DOHH2 (cell line): Measurements from ENCODE around the gene MAPK6.

Source experiments
- H3F3A ChIP-seq: fragments of 200-600 bp; sonication (generic), shearing (Covaris generic); 2 replicates; pipeline ENCODE4 v1.6.0; 2016; ENCODE audit warnings: antibody characterized with exemption, mild to moderate bottlenecking; ENCODE audit not compliant: control insufficient read depth, insufficient read depth
- H3K27ac ChIP-seq: fragments of 200-600 bp; sonication (generic); 2 replicates; pipeline ENCODE4 v1.5.1; 2014; ENCODE audit warnings: low read depth, mild to moderate bottlenecking, low read length, moderate library complexity
- H3K27me3 ChIP-seq: fragments of 200-600 bp; sonication (generic); 2 replicates; pipeline ENCODE4 v1.6.1; 2014; ENCODE audit warnings: mild to moderate bottlenecking, low read length, mixed read lengths; ENCODE audit not compliant: control insufficient read depth
- H3K36me3 ChIP-seq: fragments of 200-600 bp; sonication (generic); 2 replicates; pipeline ENCODE4 v1.6.1; 2014; ENCODE audit warnings: mild to moderate bottlenecking, low read length, moderate library complexity, mixed read lengths; ENCODE audit not compliant: control insufficient read depth
- H3K4me1 ChIP-seq: fragments of 200-600 bp; sonication (generic); 2 replicates; pipeline ENCODE4 v1.6.1; 2014; ENCODE audit warnings: mild to moderate bottlenecking, low read length, mixed read lengths; ENCODE audit not compliant: control insufficient read depth
- H3K4me2 ChIP-seq: fragments of 200-600 bp; sonication (generic); 2 replicates; pipeline ENCODE4 v1.6.0; 2014; ENCODE audit warnings: mild to moderate bottlenecking, low read length, moderate library complexity
- H3K4me3 ChIP-seq: fragments of 200-600 bp; sonication (generic); 2 replicates; pipeline ENCODE4 v1.5.1; 2014; ENCODE audit warnings: mild to moderate bottlenecking, low read length, mixed read lengths
- H3K79me2 ChIP-seq: fragments of 200-600 bp; sonication (generic); 2 replicates; pipeline ENCODE4 v1.6.1; 2014; ENCODE audit warnings: mild to moderate bottlenecking, low read length, mixed read lengths; ENCODE audit not compliant: control insufficient read depth
- H3K9me2 ChIP-seq: fragments of 200-600 bp; sonication (generic); replicated peaks from 2 replicates; pipeline ENCODE4 v1.6.1; 2014; ENCODE audit warnings: mild to moderate bottlenecking, low read length, mixed read lengths; ENCODE audit not compliant: control insufficient read depth
- H3K9me3 ChIP-seq: fragments of 200-600 bp; sonication (generic); 2 replicates; pipeline ENCODE4 v1.6.1; 2014; ENCODE audit warnings: antibody characterized with exemption, low read length, mixed read lengths; ENCODE audit not compliant: control insufficient read depth, insufficient read depth
- H4K20me1 ChIP-seq: fragments of 200-600 bp; sonication (generic); 2 replicates; pipeline ENCODE4 v1.6.0; 2014; ENCODE audit warnings: low read depth, mild to moderate bottlenecking, antibody characterized with exemption, low read length, moderate library complexity; ENCODE audit not compliant: control insufficient read depth, insufficient read depth
- EZH2phosphoT487 ChIP-seq: fragments of 200-600 bp; sonication (generic); IDR thresholded peaks from 2 replicates; pipeline ENCODE4 v1.6.1; 2017; ENCODE audit warnings: borderline replicate concordance, mild to moderate bottlenecking, antibody characterized with exemption, low read length, moderate library complexity, mixed read lengths
- TF ChIP-seq, protein P1 (sequence below): fragments of 200-600 bp; sonication (generic); IDR thresholded peaks from one replicate; pipeline ENCODE4 v1.5.1; 2014; ENCODE audit warnings: antibody characterized with exemption, mild to moderate bottlenecking, low read depth, low read length; ENCODE audit not compliant: poor library complexity, severe bottlenecking

The MAPK6 gene

DNA sequence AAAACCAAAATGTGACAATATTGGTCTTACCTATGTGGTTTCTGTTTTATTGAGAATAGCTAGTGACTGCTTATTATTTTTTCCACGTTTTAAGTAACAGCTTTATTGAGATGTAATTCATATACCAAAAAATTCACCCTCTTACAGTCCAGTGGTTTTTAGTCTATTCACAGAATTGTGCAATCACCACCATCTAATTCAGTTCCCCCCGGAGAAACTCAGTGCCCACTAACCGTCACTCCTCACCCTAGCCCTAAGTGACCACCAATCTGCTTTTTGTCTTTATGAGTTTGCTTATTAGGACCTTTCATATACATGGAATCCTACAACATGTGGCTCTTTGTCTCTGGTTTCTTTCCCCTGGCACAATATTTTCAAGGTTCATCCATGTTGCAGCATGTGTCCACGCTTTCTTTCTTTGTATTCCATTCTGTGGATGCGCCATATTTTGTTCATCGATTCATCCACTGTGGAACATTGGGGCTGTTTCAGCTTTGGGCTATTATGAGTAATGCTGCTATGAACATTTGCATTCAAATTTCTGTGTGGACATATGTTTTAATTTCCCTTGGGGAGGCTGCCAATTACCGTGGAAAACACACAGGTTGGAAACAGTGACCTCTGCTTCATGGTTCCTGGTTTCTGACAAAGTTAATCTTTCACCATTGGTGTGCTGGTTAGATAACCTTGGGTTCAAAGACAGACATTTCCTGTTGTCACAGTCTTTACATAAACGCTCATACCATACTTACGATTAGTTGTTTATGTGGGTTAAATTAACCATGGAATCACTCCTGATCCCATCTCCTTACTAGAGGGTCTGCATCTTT, 96.8 kb downstream of the MAPK6 start:
- TF ChIP-seq EZH2phosphoT487, result no peak
- TF ChIP-seq, protein P1, sequence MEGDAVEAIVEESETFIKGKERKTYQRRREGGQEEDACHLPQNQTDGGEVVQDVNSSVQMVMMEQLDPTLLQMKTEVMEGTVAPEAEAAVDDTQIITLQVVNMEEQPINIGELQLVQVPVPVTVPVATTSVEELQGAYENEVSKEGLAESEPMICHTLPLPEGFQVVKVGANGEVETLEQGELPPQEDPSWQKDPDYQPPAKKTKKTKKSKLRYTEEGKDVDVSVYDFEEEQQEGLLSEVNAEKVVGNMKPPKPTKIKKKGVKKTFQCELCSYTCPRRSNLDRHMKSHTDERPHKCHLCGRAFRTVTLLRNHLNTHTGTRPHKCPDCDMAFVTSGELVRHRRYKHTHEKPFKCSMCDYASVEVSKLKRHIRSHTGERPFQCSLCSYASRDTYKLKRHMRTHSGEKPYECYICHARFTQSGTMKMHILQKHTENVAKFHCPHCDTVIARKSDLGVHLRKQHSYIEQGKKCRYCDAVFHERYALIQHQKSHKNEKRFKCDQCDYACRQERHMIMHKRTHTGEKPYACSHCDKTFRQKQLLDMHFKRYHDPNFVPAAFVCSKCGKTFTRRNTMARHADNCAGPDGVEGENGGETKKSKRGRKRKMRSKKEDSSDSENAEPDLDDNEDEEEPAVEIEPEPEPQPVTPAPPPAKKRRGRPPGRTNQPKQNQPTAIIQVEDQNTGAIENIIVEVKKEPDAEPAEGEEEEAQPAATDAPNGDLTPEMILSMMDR, result no peak
- no peak overlapping the region for H3K4me2 ChIP-seq

More for the DNA sequence above, 96.8 kb downstream of the MAPK6 start:
- Histone ChIP-seq H3K9me3 (no peaks in the 10 kb centered on the region), H3K36me3 (no peaks in the 10 kb centered on the region), H3K79me2 (no peaks in the 10 kb centered on the region), H3K4me3 (no peak overlapping the region), H3K4me1 (no peaks in the 10 kb centered on the region), H3F3A (no peaks in the 10 kb centered on the region), H4K20me1 (no peaks in the 10 kb centered on the region), H3K9me2 (no peaks in the 10 kb centered on the region), H3K27ac (no peak overlapping the region), H3K27me3 (peaks cover 27% of the 10 kb centered on the region)
